B cell (primary cell): Measurements from ENCODE around the gene OXA1L.
"Not testable (repeated sequence)": the region's sequence is repeated elsewhere in the genome, so short reads cannot be mapped to it uniquely, and the experiment has no call there.

Experiments
- CTCF ChIP-seq: fragments of 200-600 bp; IDR thresholded peaks from one replicate; pipeline ENCODE4 v1.8.0; 2022; ENCODE audit warnings: antibody characterized with exemption, mild to moderate bottlenecking
- EZH2 ChIP-seq: IDR thresholded peaks from 2 replicates; pipeline ENCODE4 v1.6.1; 2012; ENCODE audit warnings: borderline replicate concordance, low read depth, mild to moderate bottlenecking, moderate library complexity, low read length; ENCODE audit not compliant: insufficient read depth, poor library complexity, severe bottlenecking

GRCh38 chr14:22793550-22793949 is 27.1 kb downstream of the OXA1L start:
- not testable (repeated sequence) for TF ChIP-seq CTCF, EZH2
